ENCODE data around the gene PKD2L2. TPM values are rescaled to one million over a fixed set of nuclear protein-coding genes. Genes with fewer than 3 reads are reported as not detected.
"Not testable (repeated sequence)": the region's sequence is repeated elsewhere in the genome, so short reads cannot be mapped to it uniquely, and the experiment has no call there.

PKD2L2 gene
- total and polyA plus RNA-seq, 8 donors: 0.05 to 0.23 TPM; not detected in 6

DNA sequence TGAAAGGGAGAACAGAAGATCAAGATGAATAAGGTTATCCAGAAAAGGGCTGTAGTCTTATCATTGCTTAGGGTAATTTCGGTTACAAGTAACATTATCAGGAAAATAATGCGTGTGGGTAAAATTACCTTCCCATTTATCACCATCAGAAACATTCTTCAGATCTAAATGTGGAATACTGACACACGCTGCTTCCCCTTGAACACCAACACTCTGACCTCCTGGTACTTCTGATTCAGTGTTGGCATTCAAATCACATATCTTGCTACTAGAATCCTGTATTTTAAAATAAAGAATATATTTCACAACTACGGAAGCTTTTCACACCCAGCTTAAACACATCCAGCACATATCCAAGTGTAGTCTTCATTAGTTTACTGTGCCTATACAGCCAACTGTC is 70.2 kb downstream of the PKD2L2 start:
- H3K4me1 ChIP-seq: no peaks in the 10 kb centered on the region
- no peak overlapping the region for H3K27ac ChIP-seq
- H3K4me3 ChIP-seq: no peak overlapping the region
- 76 to 85% methylated on average over 4 of the region's 4 CpGs for WGBS, 2 donors
- TF ChIP-seq CTCF (IDR thresholded peaks at IDR 0.05): no peak
- DNase-seq: no peak
- intact Hi-C loops (cut with DNase I): no loop called here
- ATAC-seq: no peak
- no peak for FAIRE-seq
- H3K9me3 ChIP-seq: no peaks in the 10 kb centered on the region
- no peaks in the 10 kb centered on the region for H3K27me3 ChIP-seq
- peaks cover 0 to 14% (median 2%) of the 10 kb centered on the region in 3 donors for H3K36me3 ChIP-seq

GRCh38 chr5:137960141-137960540 is 70.9 kb downstream of the PKD2L2 start:
- no peaks in the 10 kb centered on the region for H3K4me1 ChIP-seq
- intact Hi-C loops (cut with DNase I): no loop called here
- no peak for ATAC-seq
- H3K27me3 ChIP-seq: no peaks in the 10 kb centered on the region
- no peak for DNase-seq
- FAIRE-seq: no peak
- TF ChIP-seq CTCF (IDR thresholded peaks at IDR 0.05): no peak
- no peaks in the 10 kb centered on the region for H3K9me3 ChIP-seq
- WGBS, 2 donors: 60 to 61% methylated on average over 2 of the region's 2 CpGs
- peaks cover 0 to 14% (median 2%) of the 10 kb centered on the region in 3 donors for H3K36me3 ChIP-seq
- no peak overlapping the region for H3K27ac ChIP-seq
- H3K4me3 ChIP-seq: no peak overlapping the region

GRCh38 chr5:137960819-137961218 is 71.6 kb downstream of the PKD2L2 start:
- intact Hi-C loops (cut with DNase I): no loop called here
- FAIRE-seq: no peak
- no peaks in the 10 kb centered on the region for H3K4me1 ChIP-seq
- H3K27me3 ChIP-seq: no peaks in the 10 kb centered on the region
- no peak for DNase-seq
- H3K9me3 ChIP-seq: no peaks in the 10 kb centered on the region
- WGBS, 2 donors: 91 to 92% methylated on average over 3 of the region's 3 CpGs
- no peak overlapping the region for H3K27ac ChIP-seq
- ATAC-seq: no peak
- TF ChIP-seq CTCF (IDR thresholded peaks at IDR 0.05): no peak
- H3K4me3 ChIP-seq: no peak overlapping the region
- peaks cover 0 to 14% (median 2%) of the 10 kb centered on the region in 3 donors for H3K36me3 ChIP-seq

GRCh38 chr5:137970384-137970783 is 81.1 kb downstream of the PKD2L2 start:
- 94 to 100% methylated on average over 2 to 3 of the region's 4 CpGs for WGBS, 2 donors
- H3K27ac ChIP-seq; H3K4me3 ChIP-seq; H3K9me3 ChIP-seq; ATAC-seq; DNase-seq; H3K27me3 ChIP-seq; intact Hi-C loops (cut with DNase I); H3K36me3 ChIP-seq; H3K4me1 ChIP-seq; FAIRE-seq: not testable (repeated sequence)

- Histone ChIP-seq H3K36me3 (no peaks in the 10 kb centered on the region), H3K4me3 (no peak overlapping the region), H3K9me3 (no peaks in the 10 kb centered on the region), H3K4me1 (no peaks in the 10 kb centered on the region), H3K27me3 (no peaks in the 10 kb centered on the region), H3K27ac (no peak overlapping the region)
- intact Hi-C loops (cut with DNase I): no loop called here
- FAIRE-seq (no peak), DNase-seq (no peak), ATAC-seq (no peak)
- 98% methylated on average over 3 of the region's 3 CpGs for WGBS, 2 donors
- no peak for TF ChIP-seq CTCF (IDR thresholded peaks at IDR 0.05)
These were observed 86.0 kb downstream of the PKD2L2 start for GRCh38 chr5:137975208-137975607.
